Adrenal gland (tissue), 5 donors: Measurements from ENCODE around the gene CATSPER3.

Source experiments
- CTCF ChIP-seq, 6 experiments: fragments of 450-650 bp in 4 of 6; fragments of 200-600 bp in 2 of 6; sonication (generic) in 1 of 6; IDR thresholded peaks; 1 replicate in 5 of 6; 2 replicates in 1 of 6; pipeline versions ENCODE4 v1.5.1 to v1.8.0; 2016 to 2021; ENCODE audit warnings: antibody characterized with exemption in 6 of 6, mild to moderate bottlenecking in 2 of 6, moderate library complexity in 1 of 6
- POLR2A ChIP-seq, 2 donors: fragments of 450-650 bp; IDR thresholded peaks; one replicate each; pipeline ENCODE4 v1.6.1; 2017; ENCODE audit warnings: antibody characterized with exemption in 2 of 2, mild to moderate bottlenecking in 2 of 2, moderate library complexity in 1 of 2
- donor health status: DM: no; HTN: no; CAD: no.

GRCh38 chr5:134937526-134937925 is 30.2 kb upstream of the CATSPER3 start:
- TF ChIP-seq CTCF (IDR thresholded peaks at IDR 0.05) (no peak), POLR2A (IDR thresholded peaks at IDR 0.05) (no peak)
